ENCODE measurements around the gene TERF2IP. TPM values are rescaled to one million over a fixed set of nuclear protein-coding genes. Genes with fewer than 3 reads are reported as not detected.
A peak's percentile ranks its signal among the peaks of the same experiment; 100 is the strongest.

The TERF2IP gene
- total and polyA plus RNA-seq, 2 of the 13 experiments (the other 11 are each of a cell fraction or from before 2014, with no cell fraction given), result 26.4 to 50.2 TPM

DNA sequence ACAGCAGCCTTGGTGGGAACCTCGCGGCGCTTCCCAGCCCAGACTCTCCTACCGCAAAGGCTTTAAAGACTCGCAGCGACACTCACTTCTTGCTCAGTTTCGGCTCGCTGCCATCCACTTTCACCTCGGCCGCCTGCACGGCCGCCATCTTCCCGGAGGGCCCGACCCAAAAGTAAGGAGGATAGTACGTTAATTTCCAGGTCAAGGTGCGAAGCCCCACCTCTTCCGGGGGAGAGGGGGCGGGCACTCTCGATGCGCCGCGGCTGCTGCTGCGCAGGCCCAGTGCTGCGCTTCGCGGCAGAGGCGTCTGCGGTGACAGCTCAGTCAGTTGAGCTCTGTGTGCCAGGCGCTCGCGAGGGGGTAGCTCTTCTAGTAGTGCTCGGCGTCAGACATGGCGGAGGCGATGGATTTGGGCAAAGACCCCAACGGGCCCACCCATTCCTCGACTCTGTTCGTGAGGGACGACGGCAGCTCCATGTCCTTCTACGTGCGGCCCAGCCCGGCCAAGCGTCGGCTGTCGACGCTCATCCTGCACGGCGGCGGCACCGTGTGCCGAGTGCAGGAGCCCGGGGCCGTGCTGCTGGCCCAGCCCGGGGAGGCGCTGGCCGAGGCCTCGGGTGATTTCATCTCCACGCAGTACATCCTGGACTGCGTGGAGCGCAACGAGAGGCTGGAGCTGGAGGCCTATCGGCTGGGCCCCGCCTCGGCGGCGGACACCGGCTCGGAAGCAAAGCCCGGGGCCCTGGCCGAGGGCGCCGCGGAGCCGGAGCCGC lies at the start of gene TERF2IP, which contains the start of gene KARS1 (continued):
- no peak for TF ChIP-seq ZNF646 (CRISPR knock-in tag; IDR thresholded peaks at IDR 0.05)
- 0 out of 2 replicates have a peak, but pooled peaks have one; percentile 68 for TF ChIP-seq TOE1 (CRISPR knock-in tag; IDR thresholded peaks at IDR 0.05)
- no peak for TF ChIP-seq ZEB1 (IDR thresholded peaks at IDR 0.05; ENCODE audit: insufficient replicate concordance, low read depth)
- TF ChIP-seq SKI (IDR thresholded peaks at IDR 0.05; ENCODE audit: partially characterized antibody), result peak; percentile 39
- TF ChIP-seq ZSCAN21 (CRISPR knock-in tag; IDR thresholded peaks at IDR 0.05; ENCODE audit: borderline replicate concordance), result peak; percentile 67; the same call in 1 of the 2 replicates
- TF ChIP-seq, protein P1, sequence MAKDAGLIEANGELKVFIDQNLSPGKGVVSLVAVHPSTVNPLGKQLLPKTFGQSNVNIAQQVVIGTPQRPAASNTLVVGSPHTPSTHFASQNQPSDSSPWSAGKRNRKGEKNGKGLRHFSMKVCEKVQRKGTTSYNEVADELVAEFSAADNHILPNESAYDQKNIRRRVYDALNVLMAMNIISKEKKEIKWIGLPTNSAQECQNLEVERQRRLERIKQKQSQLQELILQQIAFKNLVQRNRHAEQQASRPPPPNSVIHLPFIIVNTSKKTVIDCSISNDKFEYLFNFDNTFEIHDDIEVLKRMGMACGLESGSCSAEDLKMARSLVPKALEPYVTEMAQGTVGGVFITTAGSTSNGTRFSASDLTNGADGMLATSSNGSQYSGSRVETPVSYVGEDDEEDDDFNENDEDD (CRISPR knock-in tag; IDR thresholded peaks at IDR 0.05; ENCODE audit: borderline replicate concordance), result peak; percentile 42; the same call in 1 of the 2 replicates
- peak; percentile 96 for TF ChIP-seq ZNF224 (CRISPR knock-in tag; IDR thresholded peaks at IDR 0.05)
- TF ChIP-seq ZFAT (CRISPR knock-in tag; conservative IDR thresholded peaks at IDR 0.05), result no peak
- TF ChIP-seq PHF8 (CRISPR knock-in tag; IDR thresholded peaks at IDR 0.05), result peak; percentile 98
- TF ChIP-seq KLF16 (CRISPR knock-in tag; IDR thresholded peaks at IDR 0.05), result peak in 1 of 2 experiments; percentile 96; a peak in 3 of 4 replicates
- no peak for TF ChIP-seq PCBP2 (optimal IDR thresholded peaks at IDR 0.05; ENCODE audit: low read depth, low read length, poor library complexity, severe bottlenecking)
- no peak for TF ChIP-seq SSRP1 (CRISPR knock-in tag; IDR thresholded peaks at IDR 0.05)
- TF ChIP-seq PBX3 (CRISPR knock-in tag; IDR thresholded peaks at IDR 0.05; ENCODE audit: borderline replicate concordance), result peak; percentile 35; the same call in 1 of the 2 replicates
- 0 out of 2 replicates have a peak, but pooled peaks have one; percentile 41 for TF ChIP-seq U2AF2 (IDR thresholded peaks at IDR 0.05; ENCODE audit: low read depth, low read length)
- TF ChIP-seq SRY (CRISPR knock-in tag; IDR thresholded peaks at IDR 0.05), result peak; percentile 78
- TF ChIP-seq PAXIP1 (CRISPR knock-in tag; conservative IDR thresholded peaks at IDR 0.05), result peak; percentile 9; the same call in 1 of the 2 replicates

All from HepG2 (cell line).